ENCODE data around the gene KRIT1. TPM values are rescaled to one million over a fixed set of nuclear protein-coding genes. Genes with fewer than 3 reads are reported as not detected.
"Not testable (repeated sequence)": the region's sequence is repeated elsewhere in the genome, so short reads cannot be mapped to it uniquely, and the experiment has no call there.

Gene KRIT1
- total and polyA plus RNA-seq, 2 donors = 29.8 to 118 TPM

GRCh38 chr7:92260248-92260781, 14.6 kb upstream of the KRIT1 start:
- H3K4me1 ChIP-seq (ENCODE audit: insufficient read depth) = peaks cover 1% of the 10 kb centered on the region
- DNase-seq (ENCODE audit: extremely low spot score) = no peak
- WGBS = 80% methylated on average over 7 of the region's 7 CpGs
- no peak overlapping the region for H3K27ac ChIP-seq (ENCODE audit: low read depth)
- no peak overlapping the region for H3K4me3 ChIP-seq (ENCODE audit: low read depth, low read length)
- H3K36me3 ChIP-seq (ENCODE audit: insufficient read depth) = no peaks in the 10 kb centered on the region

- H3K36me3 ChIP-seq (ENCODE audit: insufficient read depth) = no peaks in the 10 kb centered on the region
- no peak overlapping the region for H3K27ac ChIP-seq (ENCODE audit: low read depth)
- H3K4me1 ChIP-seq (ENCODE audit: insufficient read depth) = peaks cover 1% of the 10 kb centered on the region
- H3K4me3 ChIP-seq (ENCODE audit: low read depth, low read length) = no peak overlapping the region
- no peak for DNase-seq (ENCODE audit: extremely low spot score)
- 98% methylated on average over 2 of the region's 2 CpGs for WGBS
These were observed 14.0 kb upstream of the KRIT1 start for GRCh38 chr7:92259610-92260247.

- Histone ChIP-seq H3K4me3 (ENCODE audit: low read depth, low read length) (no peak overlapping the region), H3K4me1 (ENCODE audit: insufficient read depth) (peaks cover 1% of the 10 kb centered on the region), H3K36me3 (ENCODE audit: insufficient read depth) (no peaks in the 10 kb centered on the region), H3K27ac (ENCODE audit: low read depth) (no peak overlapping the region)
- DNase-seq (ENCODE audit: extremely low spot score) = no peak
- 96% methylated on average over 4 of the region's 4 CpGs for WGBS
These were observed 13.3 kb upstream of the KRIT1 start for GRCh38 chr7:92259062-92259461.

GRCh38 chr7:92255308-92255707, 9.6 kb upstream of the KRIT1 start:
- WGBS = 89% methylated on average over 4 of the region's 4 CpGs
- H3K4me3 ChIP-seq (ENCODE audit: low read depth, low read length) = no peak overlapping the region

GRCh38 chr7:92254800-92255199, 9.1 kb upstream of the KRIT1 start:
- not testable (repeated sequence) for DNase-seq (ENCODE audit: extremely low spot score); H3K27ac ChIP-seq (ENCODE audit: low read depth); H3K4me1 ChIP-seq (ENCODE audit: insufficient read depth); H3K4me3 ChIP-seq (ENCODE audit: low read depth, low read length); H3K36me3 ChIP-seq (ENCODE audit: insufficient read depth)
- 96% methylated on average over 1 of the region's 1 CpG for WGBS

More at GRCh38 chr7:92255308-92255707, 9.6 kb upstream of the KRIT1 start:
- H3K36me3 ChIP-seq (ENCODE audit: insufficient read depth) = peaks cover 4% of the 10 kb centered on the region
- no peaks in the 10 kb centered on the region for H3K4me1 ChIP-seq (ENCODE audit: insufficient read depth)
- DNase-seq (ENCODE audit: extremely low spot score) = no peak
- no peak overlapping the region for H3K27ac ChIP-seq (ENCODE audit: low read depth)

- WGBS = 94% methylated on average over 1 of the region's 1 CpG
- no peak for DNase-seq (ENCODE audit: extremely low spot score)
- Histone ChIP-seq H3K27ac (ENCODE audit: low read depth) (no peak overlapping the region), H3K36me3 (ENCODE audit: insufficient read depth) (peaks cover 4% of the 10 kb centered on the region), H3K4me1 (ENCODE audit: insufficient read depth) (no peaks in the 10 kb centered on the region), H3K4me3 (ENCODE audit: low read depth, low read length) (no peak overlapping the region)
These were observed 7.5 kb upstream of the KRIT1 start for GRCh38 chr7:92253251-92253650.

- peaks cover 4% of the 10 kb centered on the region for H3K36me3 ChIP-seq (ENCODE audit: insufficient read depth)
- 87% methylated on average over 1 of the region's 1 CpG for WGBS
- no peaks in the 10 kb centered on the region for H3K4me1 ChIP-seq (ENCODE audit: insufficient read depth)
- no peak overlapping the region for H3K27ac ChIP-seq (ENCODE audit: low read depth)
- DNase-seq (ENCODE audit: extremely low spot score) = no peak
- H3K4me3 ChIP-seq (ENCODE audit: low read depth, low read length) = no peak overlapping the region
These were observed 5.5 kb upstream of the KRIT1 start for GRCh38 chr7:92251181-92251580.

GRCh38 chr7:92250603-92251002, 4.9 kb upstream of the KRIT1 start:
- H3K36me3 ChIP-seq (ENCODE audit: insufficient read depth) = peaks cover 4% of the 10 kb centered on the region
- no peak overlapping the region for H3K27ac ChIP-seq (ENCODE audit: low read depth)
- no peaks in the 10 kb centered on the region for H3K4me1 ChIP-seq (ENCODE audit: insufficient read depth)
- DNase-seq (ENCODE audit: extremely low spot score) = no peak
- H3K4me3 ChIP-seq (ENCODE audit: low read depth, low read length) = no peak overlapping the region

GRCh38 chr7:92246360-92247101, 817 bp upstream of the KRIT1 start:
- under 1% methylated on average over 35 of the region's 35 CpGs for WGBS
- Histone ChIP-seq H3K36me3 (ENCODE audit: insufficient read depth) (peaks cover 4% of the 10 kb centered on the region), H3K27ac (ENCODE audit: low read depth) (peak overlapping the region; percentile 96), H3K4me1 (ENCODE audit: insufficient read depth) (no peaks in the 10 kb centered on the region), H3K4me3 (ENCODE audit: low read depth, low read length) (peak overlapping the region; percentile 96)
- no peak for DNase-seq (ENCODE audit: extremely low spot score)

- WGBS = 2% methylated on average over 11 of the region's 11 CpGs
- H3K4me1 ChIP-seq (ENCODE audit: insufficient read depth) = no peaks in the 10 kb centered on the region
- peak overlapping the region; percentile 96 for H3K4me3 ChIP-seq (ENCODE audit: low read depth, low read length)
- no peaks in the 10 kb centered on the region for H3K36me3 ChIP-seq (ENCODE audit: insufficient read depth)
- no peak for DNase-seq (ENCODE audit: extremely low spot score)
- peak overlapping the region; percentile 96 for H3K27ac ChIP-seq (ENCODE audit: low read depth)
These were observed 767 bp downstream of the KRIT1 start for GRCh38 chr7:92244808-92245486.

- H3K36me3 ChIP-seq (ENCODE audit: insufficient read depth) = no peaks in the 10 kb centered on the region
- no peak overlapping the region for H3K27ac ChIP-seq (ENCODE audit: low read depth)
- WGBS = 95% methylated on average over 6 of the region's 6 CpGs
- no peak overlapping the region for H3K4me3 ChIP-seq (ENCODE audit: low read depth, low read length)
- no peak for DNase-seq (ENCODE audit: extremely low spot score)
- no peaks in the 10 kb centered on the region for H3K4me1 ChIP-seq (ENCODE audit: insufficient read depth)
These were observed 2.7 kb downstream of the KRIT1 start for GRCh38 chr7:92242972-92243371.

GRCh38 chr7:92230547-92230946, 15.2 kb downstream of the KRIT1 start:
- H3K36me3 ChIP-seq (ENCODE audit: insufficient read depth) = peaks cover 5% of the 10 kb centered on the region
- H3K27ac ChIP-seq (ENCODE audit: low read depth) = no peak overlapping the region
- WGBS = 89% methylated on average over 2 of the region's 2 CpGs
- H3K4me1 ChIP-seq (ENCODE audit: insufficient read depth) = no peaks in the 10 kb centered on the region
- H3K4me3 ChIP-seq (ENCODE audit: low read depth, low read length) = no peak overlapping the region
- no peak for DNase-seq (ENCODE audit: extremely low spot score)

GRCh38 chr7:92228742-92229141, 17.0 kb downstream of the KRIT1 start:
- 96% methylated on average over 2 of the region's 2 CpGs for WGBS
- DNase-seq (ENCODE audit: extremely low spot score) = no peak
- Histone ChIP-seq H3K4me3 (ENCODE audit: low read depth, low read length) (no peak overlapping the region), H3K36me3 (ENCODE audit: insufficient read depth) (peaks cover 9% of the 10 kb centered on the region), H3K4me1 (ENCODE audit: insufficient read depth) (no peaks in the 10 kb centered on the region), H3K27ac (ENCODE audit: low read depth) (no peak overlapping the region)

- no peak overlapping the region for H3K4me3 ChIP-seq (ENCODE audit: low read depth, low read length)
- WGBS = over 99% methylated on average over 2 of the region's 2 CpGs
- DNase-seq (ENCODE audit: extremely low spot score) = no peak
- H3K27ac ChIP-seq (ENCODE audit: low read depth) = no peak overlapping the region
- no peaks in the 10 kb centered on the region for H3K4me1 ChIP-seq (ENCODE audit: insufficient read depth)
- peaks cover 9% of the 10 kb centered on the region for H3K36me3 ChIP-seq (ENCODE audit: insufficient read depth)
These were observed 17.6 kb downstream of the KRIT1 start for GRCh38 chr7:92228100-92228499.
